ENCODE measurements around the gene AOX1. TPM values are rescaled to one million over a fixed set of nuclear protein-coding genes. Genes with fewer than 3 reads are reported as not detected.
"Not testable (repeated sequence)": the region's sequence is repeated elsewhere in the genome, so short reads cannot be mapped to it uniquely, and the experiment has no call there.

The AOX1 gene
- total RNA-seq = 3.6 TPM
- long read RNA-seq, full-length matches to known transcripts = 1 of 4 reads
- long read RNA-seq, partial matches to known transcripts = 2 of 4 reads
- long read RNA-seq, other reads (novel, unspliced or antisense) = 1 of 4 reads

- peak within 1 kb of the TSS; percentile 74 for H3K27ac ChIP-seq (replicated peaks)
- intact Hi-C loops (cut with micrococcal nuclease) = no loop called here
- H3K27me3 ChIP-seq (ENCODE audit: low read depth) = peaks cover 12% of the 10 kb centered on the region
- H3K9me3 ChIP-seq (replicated peaks) = no peaks in the 10 kb centered on the region
- H3K4me3 ChIP-seq = peak within 1 kb of the TSS; percentile 73
- peak; percentile 46 for DNase-seq
- no peaks in the 10 kb centered on the region for H3K36me3 ChIP-seq
- H3K4me1 ChIP-seq = peaks cover 17% of the 10 kb centered on the region
- no peak for TF ChIP-seq CTCF (IDR thresholded peaks at IDR 0.05; ENCODE audit: borderline replicate concordance)
Measured at GRCh38 chr2:200585730-200586643, at the start of gene AOX1. TSS of gene AOX1 (plus strand) at chr2:200586014. CDS start at chr2:200586109, 95 bp downstream.

GRCh38 chr2:200538139-200538538, 47.7 kb upstream of the AOX1 start:
- no peak overlapping the region for H3K27ac ChIP-seq (replicated peaks)
- H3K36me3 ChIP-seq = no peaks in the 10 kb centered on the region
- no peak overlapping the region for H3K4me3 ChIP-seq
- no peaks in the 10 kb centered on the region for H3K4me1 ChIP-seq
- no peak for TF ChIP-seq CTCF (IDR thresholded peaks at IDR 0.05; ENCODE audit: borderline replicate concordance)
- DNase-seq = no peak
- intact Hi-C loops (cut with micrococcal nuclease) = no loop called here
- no peaks in the 10 kb centered on the region for H3K27me3 ChIP-seq (ENCODE audit: low read depth)
- peaks cover 3% of the 10 kb centered on the region for H3K9me3 ChIP-seq (replicated peaks)

GRCh38 chr2:200540793-200541192, 45.0 kb upstream of the AOX1 start:
- peaks cover 3% of the 10 kb centered on the region for H3K9me3 ChIP-seq (replicated peaks)
- H3K27me3 ChIP-seq (ENCODE audit: low read depth) = no peaks in the 10 kb centered on the region
- H3K27ac ChIP-seq (replicated peaks) = no peak overlapping the region
- H3K4me3 ChIP-seq = no peak overlapping the region
- no peaks in the 10 kb centered on the region for H3K4me1 ChIP-seq
- intact Hi-C loops (cut with micrococcal nuclease) = no loop called here
- H3K36me3 ChIP-seq = no peaks in the 10 kb centered on the region
- DNase-seq = no peak
- no peak for TF ChIP-seq CTCF (IDR thresholded peaks at IDR 0.05; ENCODE audit: borderline replicate concordance)

GRCh38 chr2:200566596-200566995, 19.2 kb upstream of the AOX1 start:
- H3K27me3 ChIP-seq (ENCODE audit: low read depth); DNase-seq; H3K4me1 ChIP-seq; H3K4me3 ChIP-seq; intact Hi-C loops (cut with micrococcal nuclease); H3K9me3 ChIP-seq (replicated peaks); H3K36me3 ChIP-seq; H3K27ac ChIP-seq (replicated peaks): not testable (repeated sequence)

- no peak overlapping the region for H3K4me3 ChIP-seq
- no peak for DNase-seq
- intact Hi-C loops (cut with micrococcal nuclease) = no loop called here
- no peaks in the 10 kb centered on the region for H3K36me3 ChIP-seq
- H3K27ac ChIP-seq (replicated peaks) = no peak overlapping the region
- no peaks in the 10 kb centered on the region for H3K9me3 ChIP-seq (replicated peaks)
- no peak for TF ChIP-seq CTCF (IDR thresholded peaks at IDR 0.05; ENCODE audit: borderline replicate concordance)
- H3K27me3 ChIP-seq (ENCODE audit: low read depth) = no peaks in the 10 kb centered on the region
- H3K4me1 ChIP-seq = no peaks in the 10 kb centered on the region
Measured at GRCh38 chr2:200567932-200568331, 17.9 kb upstream of the AOX1 start.

GRCh38 chr2:200575957-200576356, 9.9 kb upstream of the AOX1 start:
- no peak for DNase-seq
- intact Hi-C loops (cut with micrococcal nuclease) = loop anchor here (5.0 kb wide), 1 partner anchor 126 kb away; no protein-coding TSS in a partner anchor
- no peaks in the 10 kb centered on the region for H3K36me3 ChIP-seq
- no peaks in the 10 kb centered on the region for H3K9me3 ChIP-seq (replicated peaks)
- H3K4me1 ChIP-seq = no peaks in the 10 kb centered on the region
- H3K27me3 ChIP-seq (ENCODE audit: low read depth) = no peaks in the 10 kb centered on the region
- no peak overlapping the region for H3K4me3 ChIP-seq
- TF ChIP-seq CTCF (IDR thresholded peaks at IDR 0.05; ENCODE audit: borderline replicate concordance) = peak; percentile 40
- H3K27ac ChIP-seq (replicated peaks) = no peak overlapping the region
